ENCODE results near the gene LARP6.

GRCh38 chr15:70831094-70831911 is 22.7 kb downstream of the LARP6 start:
- TF ChIP-seq CTCF (IDR thresholded peaks at IDR 0.05) (no peak), POLR2AphosphoS5 (IDR thresholded peaks at IDR 0.05) (no peak)

Measured in esophagus muscularis mucosa (tissue), 3 donors.